Vagina (tissue), 2 donors: ENCODE data around the gene TSC22D1.

Experiments
- CTCF ChIP-seq, 3 experiments: fragments of 450-650 bp in 2 of 3; fragments of 200-600 bp in 1 of 3; sonication (generic) in 1 of 3; IDR thresholded peaks; one replicate each; pipeline ENCODE4 v1.5.1; 2017 to 2019; ENCODE audit warnings: antibody characterized with exemption in 3 of 3, mild to moderate bottlenecking in 2 of 3, moderate library complexity in 2 of 3
- POLR2A ChIP-seq, 2 donors: fragments of 450-650 bp; IDR thresholded peaks; one replicate each; pipeline ENCODE4 v1.6.1; 2017; ENCODE audit warnings: antibody characterized with exemption in 2 of 2, mild to moderate bottlenecking in 2 of 2, moderate library complexity in 2 of 2
- POLR2AphosphoS5 ChIP-seq, 2 donors: sonication (generic); formaldehyde crosslinking; IDR thresholded peaks; one replicate each; pipeline ENCODE4 v1.9.0; 2017; ENCODE audit warnings: antibody characterized with exemption in 2 of 2, mild to moderate bottlenecking in 2 of 2, low read depth in 1 of 2; ENCODE audit not compliant: insufficient read depth in 1 of 2

GRCh38 chr13:44449999-44450821 is 125.9 kb downstream of the TSC22D1 start:
- no peak for TF ChIP-seq CTCF (IDR thresholded peaks at IDR 0.05)
- TF ChIP-seq POLR2A (IDR thresholded peaks at IDR 0.05) = no peak
- TF ChIP-seq POLR2AphosphoS5 (IDR thresholded peaks at IDR 0.05; ENCODE audit: insufficient read depth in 1 of 2, low read depth in 1 of 2) = peak in 1 of 2 donors; percentile 53
